Measurements from ENCODE around the gene CFAP100.

CFAP100 gene

DNA sequence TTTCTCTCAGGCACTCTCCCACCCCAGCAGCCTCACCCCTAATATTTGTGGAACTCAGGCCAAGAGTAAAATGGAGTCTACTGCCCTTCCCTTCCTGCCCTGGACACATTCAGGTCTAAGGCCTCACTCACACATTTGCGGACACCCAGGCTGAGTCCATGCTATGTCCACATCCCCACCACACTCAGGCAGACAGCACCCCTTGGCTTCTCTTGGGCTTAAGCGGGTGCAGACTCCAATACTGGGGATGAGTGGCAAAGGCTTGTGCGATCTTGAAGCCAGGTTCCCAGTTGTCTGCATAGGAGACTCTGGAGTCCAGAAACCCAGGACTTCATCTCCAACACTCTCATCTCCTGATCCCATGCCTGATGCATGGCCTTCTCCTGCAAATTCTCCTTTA lies 17.5 kb upstream of the CFAP100 start:
- no peak for DNase-seq

DNA sequence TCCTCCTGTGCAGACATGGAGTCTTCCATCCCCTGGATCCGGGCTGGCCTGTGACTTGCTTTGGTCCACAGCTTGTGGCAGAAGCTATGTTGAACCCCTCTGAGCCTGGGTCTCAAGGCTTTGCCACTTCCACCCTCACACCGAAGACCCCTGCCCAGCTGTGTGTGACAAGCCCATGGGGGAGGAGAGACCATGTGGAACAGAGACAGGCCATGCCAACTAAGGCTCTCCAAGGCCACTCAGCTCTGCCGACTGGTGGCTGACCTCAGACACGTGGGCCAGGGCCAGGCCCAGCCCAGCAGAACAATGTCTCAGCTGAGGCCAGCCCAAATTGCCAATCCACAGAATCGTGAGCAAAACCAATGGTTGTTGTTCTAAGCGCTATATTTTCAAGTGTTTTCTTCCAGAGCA lies 16.4 kb upstream of the CFAP100 start:
- DNase-seq: no peak

DNA sequence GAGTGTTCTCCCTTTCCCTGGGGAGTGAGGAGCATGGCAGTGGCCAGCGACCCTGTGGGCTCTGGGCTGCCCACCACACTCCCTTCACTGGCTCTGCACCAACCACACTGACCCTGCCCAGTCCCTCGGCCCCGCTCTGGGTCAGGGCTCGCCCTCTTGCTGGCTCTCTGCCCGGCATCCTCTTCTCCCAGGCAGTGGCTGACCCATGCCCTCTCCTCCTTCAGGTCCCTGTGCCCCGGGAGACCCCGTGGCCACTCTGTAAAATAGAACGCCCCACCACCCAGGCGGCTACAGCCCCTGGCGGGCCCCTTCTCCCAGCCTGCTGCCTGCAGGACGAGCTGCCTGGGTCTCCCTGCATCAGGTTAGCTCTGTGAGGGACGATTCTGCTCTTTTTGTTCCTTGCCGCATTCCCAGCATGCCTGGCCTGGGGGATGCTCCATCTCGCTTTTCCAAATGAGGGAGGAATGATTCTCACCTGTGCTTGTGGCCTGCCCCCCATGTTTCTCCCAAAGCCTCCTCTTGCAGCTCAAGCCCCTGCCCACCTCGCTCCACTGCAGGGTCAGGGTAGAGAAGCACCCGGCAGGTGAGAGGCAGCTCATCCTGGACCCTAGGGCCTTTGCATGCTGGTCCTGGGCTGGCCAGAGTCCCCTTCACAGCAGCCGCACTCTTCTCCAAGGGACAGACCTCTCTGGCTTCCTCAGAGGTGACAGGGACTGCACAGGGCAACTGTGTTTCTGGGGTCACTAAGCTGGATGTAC lies 14.5 kb upstream of the CFAP100 start:
- DNase-seq: no peak

DNA sequence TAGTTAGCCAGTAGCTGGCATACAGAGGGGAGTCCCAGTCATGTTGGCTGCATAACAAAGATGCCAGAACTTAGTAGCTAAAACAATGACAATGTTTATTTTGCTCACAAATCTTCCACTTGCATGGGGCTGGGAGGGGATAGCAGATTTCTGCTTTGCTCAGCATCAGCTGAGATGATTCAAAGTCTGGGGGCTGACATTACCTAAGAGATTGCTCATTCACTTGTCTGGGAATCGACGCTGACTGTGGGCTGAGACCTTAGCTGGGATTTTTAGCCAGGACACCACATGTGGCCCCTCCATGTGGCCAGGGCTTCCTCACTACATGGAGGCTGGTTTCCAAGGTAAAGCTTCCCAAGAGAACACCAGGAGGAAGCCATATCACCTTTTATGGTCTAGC lies 12.7 kb upstream of the CFAP100 start:
- no peak for DNase-seq

DNA sequence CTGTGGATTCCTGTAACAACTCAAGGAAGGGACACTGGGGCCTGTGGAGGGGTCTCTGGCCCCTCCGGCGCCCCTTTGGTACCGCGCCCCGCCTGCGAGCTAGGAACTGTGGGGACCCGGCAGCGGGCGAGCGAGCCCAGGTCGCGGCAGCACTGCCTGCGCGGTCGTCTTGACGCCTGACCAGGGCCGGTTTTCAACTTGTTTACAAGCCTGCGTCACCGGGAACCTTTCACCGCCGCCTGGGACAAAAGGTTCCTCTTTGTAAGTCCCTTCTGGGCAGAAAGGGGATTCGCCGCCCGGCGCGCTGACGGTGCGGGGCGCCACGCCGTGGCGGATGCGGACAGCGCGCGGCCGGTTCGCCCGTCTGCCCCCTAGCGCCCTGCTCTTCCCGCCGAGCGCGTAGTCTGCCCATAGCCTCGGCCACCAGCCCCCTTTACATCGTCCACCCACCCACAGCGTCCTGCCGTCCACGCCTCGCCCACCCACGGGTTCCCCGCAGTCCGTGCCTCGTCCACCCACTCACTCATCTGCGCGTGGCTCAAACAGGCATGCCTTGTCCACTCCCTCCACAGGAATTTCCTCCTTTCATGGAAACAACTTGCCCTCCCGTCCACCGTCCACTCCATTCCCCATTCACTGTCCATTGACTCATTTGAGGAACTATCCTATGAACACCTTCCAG lies 5.5 kb upstream of the CFAP100 start:
- DNase-seq: peak; percentile 79

DNA sequence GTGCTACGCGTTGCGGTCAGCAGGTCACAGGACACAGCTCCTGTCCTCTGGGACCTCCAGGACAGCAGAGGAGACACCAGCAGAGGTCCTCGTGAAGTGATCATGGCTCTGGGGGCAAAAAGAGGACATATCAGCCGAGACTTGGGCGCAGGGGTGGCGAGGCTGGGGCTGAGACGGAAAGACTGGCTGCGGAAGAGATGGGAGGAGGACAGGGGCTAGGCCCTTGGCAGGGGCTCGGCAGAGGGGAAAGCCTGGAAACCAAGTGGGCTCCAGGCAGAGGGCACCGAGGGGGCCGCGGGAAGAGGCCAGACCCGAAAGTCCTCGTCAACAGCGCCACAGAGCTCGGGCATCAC lies 4.9 kb upstream of the CFAP100 start:
- DNase-seq: no peak

DNA sequence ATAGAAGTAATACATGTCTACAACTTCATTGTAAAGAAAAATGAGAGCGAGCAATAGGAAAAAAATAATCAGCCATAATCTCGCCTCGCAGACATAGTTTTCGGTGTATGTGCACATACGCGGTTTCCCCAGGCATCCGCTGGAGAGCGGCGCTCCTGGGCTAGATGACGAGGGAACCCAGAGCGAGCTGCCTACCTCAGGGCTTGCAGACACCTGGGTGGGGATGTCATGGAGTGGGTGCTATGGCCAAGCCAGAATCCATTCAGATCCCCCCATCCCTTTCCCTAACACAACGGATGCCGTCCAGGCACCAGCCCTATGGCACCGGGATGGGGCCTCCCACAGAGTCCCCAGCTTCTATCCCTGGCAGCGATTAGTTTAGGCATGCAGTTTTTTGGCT lies 4.5 kb upstream of the CFAP100 start:
- no peak for DNase-seq

DNA sequence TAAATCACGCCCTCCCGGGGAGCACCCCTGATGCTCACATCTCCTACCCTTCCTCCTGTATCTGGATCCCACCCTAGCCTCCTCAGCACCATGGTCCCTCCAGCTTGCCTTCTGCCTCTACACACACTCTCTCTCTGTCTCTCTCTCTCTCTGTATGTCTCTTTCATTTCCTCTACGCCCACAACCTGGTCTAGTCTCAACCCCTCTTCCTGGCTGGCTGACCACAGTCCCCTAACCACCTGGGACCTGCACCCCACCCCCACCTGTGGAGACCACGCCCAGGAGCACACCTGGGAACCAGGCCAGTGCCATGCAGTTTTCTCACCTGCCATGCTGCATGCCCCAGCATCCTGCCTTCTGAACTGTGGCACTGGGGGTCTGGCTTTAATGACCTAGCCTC lies 4.0 kb upstream of the CFAP100 start:
- no peak for DNase-seq

DNA sequence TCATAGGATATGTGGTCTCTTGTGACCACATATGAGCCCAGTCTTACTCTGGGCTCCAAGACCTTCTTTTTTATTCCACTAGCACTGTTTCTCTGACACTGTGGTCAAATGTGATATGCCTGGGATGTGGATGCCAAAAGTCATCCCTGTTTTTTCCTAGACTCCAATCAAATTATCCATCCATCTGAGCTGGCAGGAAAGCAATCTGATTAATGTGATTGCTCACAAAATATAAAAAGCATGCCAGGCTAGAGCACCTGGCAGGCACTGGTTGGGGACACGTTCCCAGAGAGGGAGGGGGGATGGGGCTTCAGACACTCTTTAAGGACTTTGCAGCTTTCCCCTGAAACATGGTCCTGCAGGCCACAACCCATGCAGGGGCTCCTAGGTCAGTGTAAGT lies 3.1 kb upstream of the CFAP100 start:
- DNase-seq: no peak

DNA sequence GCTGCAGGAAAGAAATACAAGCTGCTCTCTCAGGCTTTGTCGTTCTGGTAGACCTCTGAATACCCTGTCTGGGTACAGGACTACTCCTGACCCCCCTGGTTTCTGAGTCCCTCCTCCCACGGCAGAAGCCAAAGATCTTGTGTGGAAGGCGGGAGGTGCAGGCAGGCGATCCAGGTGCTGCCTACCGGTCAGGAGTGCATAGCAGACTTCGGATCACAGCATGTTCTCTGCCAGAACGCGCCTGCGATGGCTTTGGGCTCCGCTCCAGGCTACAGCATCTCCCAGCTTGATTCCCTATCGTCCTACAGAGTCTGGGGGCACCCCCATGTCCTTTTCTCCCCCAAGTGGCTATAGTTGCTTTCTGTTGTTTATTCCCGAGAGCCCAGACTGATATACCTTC lies 2.5 kb upstream of the CFAP100 start:
- no peak for DNase-seq

DNA sequence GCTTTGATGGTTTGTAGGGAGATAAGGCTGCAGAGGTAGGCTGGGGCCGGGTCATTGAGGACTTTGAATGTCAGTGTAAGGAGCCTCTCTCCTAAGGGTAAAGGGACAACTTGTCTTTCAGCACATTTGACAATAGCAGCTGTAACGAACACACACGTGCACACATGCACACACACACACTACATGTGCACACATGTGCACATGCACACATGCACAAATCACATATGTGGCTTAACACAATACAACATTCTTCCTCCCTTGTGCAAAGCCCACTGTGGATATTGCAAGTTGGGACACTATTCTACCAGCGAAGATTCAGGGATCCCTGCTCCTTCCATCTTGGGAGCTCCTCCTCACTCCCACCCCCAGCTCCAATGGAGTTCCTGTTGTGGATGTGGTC lies 1.1 kb upstream of the CFAP100 start:
- no peak for DNase-seq

DNA sequence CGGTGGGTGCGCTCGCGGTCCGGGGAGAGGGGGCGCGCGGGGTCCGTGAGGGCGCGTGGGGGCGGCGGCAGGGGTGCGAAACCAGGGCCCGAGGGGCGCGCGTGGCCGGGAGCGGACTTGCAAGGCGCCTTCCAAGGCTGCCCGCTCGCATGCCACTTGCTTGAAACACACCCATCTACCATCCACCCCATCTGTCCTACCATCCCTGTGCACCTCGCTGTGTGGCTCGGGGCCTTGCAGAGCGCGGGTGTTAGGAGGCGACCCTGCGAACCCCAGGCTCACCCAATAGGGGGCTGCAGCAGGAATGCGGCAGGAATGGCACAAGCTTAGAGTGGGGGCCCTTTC lies 240 bp downstream of the CFAP100 start:
- DNase-seq: no peak

DNA sequence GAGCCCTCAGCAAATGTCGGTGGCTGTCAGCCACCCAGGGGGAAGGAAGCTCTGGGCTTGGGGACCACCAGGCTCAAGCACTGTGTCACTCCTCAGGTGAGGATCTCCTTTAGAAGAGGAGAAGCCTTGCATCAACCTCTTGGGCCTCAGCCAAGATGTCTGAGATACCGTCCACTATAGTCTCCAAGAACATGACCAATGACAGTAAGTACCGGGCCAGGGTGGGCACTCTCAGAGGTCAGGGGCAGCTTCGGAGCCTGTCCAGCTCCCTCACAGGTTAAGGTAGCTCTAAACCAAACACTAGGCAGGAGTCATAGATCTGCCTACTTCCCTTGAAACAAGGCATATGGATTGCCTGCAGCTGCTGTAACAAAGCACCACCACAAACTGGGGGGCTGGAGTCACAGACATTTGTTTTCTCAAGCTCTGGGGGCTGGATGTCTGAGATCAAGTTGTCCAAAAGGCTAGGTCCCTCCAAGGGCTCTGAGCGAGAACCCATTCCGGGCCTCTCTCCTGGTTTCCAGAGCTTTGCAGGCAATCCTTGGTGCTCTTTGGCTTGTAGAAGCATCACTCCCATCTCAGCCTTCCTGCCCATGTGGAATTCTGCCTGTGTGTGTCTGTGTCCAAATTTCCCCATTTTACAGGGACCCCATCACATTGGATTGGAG lies 1.3 kb downstream of the CFAP100 start:
- DNase-seq: no peak

DNA sequence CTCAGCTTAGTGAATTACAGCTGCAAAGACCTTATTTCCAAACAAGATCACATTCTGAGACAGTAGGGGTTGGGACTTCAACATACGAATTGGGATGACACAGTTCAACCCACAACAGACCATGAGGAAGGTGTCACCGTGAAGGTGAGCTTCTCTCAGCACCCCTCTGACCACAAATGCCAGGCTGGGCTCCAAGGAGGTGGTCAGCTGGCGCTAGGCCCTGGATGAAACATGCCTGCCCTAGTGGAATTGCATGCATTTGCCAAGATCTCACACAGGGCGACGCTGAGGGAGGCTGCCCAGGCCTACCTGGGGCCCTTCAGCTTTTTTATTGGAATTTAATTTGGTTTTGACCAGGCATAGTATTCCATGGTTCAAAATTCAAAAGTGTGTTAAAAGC lies 1.8 kb downstream of the CFAP100 start:
- no peak for DNase-seq

DNA sequence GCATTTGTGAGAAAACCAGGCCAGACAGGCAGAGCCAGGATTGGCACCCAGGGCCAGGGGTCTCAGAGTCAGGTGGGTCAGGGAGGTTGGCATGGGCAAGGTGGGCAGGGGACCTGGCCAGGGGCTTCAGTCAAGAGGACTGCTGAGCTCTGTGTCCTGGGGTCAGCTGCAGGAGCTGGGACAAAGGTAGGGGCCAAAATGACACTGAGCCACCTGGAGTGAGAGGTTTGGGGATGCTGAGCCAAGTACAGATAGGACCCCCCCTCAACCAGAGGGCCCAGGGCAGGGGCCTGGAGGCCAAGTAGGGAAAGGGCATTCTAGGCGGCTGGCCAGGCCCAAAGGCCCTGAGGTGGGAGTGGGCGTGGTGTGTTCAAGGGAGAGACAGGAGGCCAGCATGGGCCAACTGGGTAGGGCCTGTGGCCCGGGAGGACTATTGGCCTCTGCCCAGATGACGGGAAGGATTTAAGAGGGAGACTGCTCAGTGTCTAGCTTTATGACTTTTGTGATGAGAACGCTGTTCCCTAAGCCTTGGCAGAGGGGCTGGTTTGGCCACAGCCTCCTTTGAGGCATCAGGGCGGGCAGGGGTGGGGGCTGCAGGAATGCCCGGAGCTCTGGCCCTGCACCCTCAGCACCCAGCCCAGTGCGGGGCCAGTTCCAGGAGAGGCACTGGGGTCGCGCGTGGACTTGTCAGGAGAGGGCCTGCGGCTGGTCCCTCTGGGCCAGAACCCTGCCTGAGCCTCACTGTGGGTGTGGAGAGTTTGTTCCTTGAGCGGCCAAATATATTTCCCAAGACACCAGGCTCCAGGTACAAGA lies 3.1 kb downstream of the CFAP100 start:
- no peak for DNase-seq

DNA sequence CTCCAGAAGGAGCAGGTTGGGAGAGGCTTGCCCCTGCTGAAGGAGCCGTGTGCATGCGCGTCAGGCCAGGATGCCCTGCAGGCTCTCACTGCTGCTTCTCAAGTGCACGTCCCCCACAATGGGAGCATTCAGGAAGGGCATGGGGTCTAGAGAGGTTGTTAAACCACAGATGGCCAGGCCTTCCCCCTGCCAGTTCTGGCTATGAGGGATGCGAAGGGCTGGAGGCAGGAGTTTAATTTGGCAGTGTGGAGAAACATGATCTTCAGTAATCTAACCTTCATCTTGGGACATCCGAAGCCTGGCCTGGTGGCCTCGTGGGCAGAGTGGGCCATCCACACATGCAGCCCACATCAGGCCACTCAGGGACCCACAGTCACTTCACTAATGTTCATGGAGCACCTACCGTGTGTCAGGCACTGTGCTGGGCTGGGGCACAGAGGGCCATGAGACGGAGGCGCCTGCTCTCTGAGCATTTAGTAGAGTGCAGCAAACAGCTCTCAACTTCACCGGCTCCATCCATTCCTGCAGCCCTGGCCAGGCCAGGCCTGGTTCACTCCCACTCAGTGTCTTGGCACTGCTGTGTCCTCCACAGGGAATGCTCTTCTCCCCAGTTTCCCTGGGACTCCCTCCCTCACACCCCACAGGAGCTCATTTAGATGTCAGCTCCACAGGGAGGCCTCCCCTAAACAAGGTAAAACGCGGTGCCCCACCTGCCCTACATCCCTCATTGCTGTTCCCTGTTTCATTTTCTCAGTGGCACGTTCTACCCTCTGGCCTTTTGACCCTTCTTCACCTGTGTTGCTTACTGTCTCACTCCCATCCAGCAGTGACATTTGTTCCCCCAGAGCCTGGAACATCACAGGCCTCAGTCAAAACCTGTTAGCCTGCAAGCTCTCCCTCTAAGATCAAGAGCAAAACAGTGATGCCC lies 4.0 kb downstream of the CFAP100 start:
- DNase-seq: no peak

DNA sequence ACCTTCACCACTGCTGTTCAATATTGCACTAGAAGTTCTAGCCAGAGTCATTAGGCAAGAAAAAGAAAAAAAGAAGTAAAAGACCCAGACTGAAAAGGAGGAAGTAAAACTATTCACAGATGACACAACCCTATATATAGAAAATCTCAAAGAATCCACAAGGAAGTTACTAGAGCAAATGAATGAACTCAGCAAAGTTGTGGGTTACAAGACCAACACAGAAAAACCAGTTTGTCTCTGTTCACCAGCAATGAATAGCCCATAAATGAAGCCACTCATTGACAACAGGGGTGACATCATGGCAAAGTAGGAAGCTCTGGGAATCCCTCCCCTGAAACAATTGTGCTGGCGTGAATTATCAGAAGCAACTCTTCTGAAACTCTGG lies 4.6 kb downstream of the CFAP100 start:
- peak; percentile 12 for DNase-seq

DNA sequence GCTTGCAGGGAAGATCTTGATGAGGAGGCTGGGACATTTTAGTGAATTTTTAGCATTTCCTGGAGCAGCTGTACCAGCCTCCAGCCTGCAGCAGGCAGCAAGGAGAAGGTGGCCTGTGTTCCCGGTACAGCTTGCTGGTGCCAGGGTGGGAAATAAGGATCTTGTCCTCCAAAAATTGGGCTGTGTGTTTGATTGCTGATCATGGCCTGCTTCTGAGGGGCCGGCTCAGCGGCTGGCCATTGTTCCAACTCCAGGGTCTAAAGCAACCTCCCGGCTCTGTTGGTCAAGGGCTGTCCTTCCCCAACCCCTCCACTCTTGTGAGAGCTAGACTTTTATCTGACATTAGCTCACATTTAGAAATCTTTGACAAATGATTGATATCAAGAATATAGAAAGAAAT lies 5.0 kb downstream of the CFAP100 start:
- DNase-seq: no peak

DNA sequence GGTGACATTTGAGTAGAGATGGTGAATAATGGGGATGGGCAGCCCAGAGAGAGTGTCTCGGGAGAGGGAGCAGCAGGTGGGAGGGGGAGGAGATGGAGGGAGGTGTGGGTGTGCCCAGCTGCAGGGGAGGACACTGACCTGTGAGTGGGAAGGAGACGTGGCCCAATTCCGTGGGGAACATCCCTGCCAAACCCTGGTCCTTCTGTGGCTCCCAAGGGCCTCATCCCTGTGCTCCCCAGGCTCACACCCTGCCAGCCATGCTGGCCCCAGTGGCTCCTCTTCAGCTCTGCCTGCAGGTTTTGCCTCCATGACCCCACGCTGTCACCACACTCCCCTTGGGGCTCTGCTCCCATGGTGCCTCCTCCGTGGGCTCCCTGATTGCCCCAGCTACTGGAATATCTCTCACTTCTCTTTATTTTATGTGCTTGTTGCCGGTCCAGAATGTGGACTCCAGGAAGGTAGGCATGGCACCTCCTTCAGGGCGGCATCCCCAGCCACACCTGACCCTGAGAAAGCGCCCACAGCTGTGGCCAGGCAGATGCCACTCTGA lies 7.0 kb downstream of the CFAP100 start:
- no peak for DNase-seq

DNA sequence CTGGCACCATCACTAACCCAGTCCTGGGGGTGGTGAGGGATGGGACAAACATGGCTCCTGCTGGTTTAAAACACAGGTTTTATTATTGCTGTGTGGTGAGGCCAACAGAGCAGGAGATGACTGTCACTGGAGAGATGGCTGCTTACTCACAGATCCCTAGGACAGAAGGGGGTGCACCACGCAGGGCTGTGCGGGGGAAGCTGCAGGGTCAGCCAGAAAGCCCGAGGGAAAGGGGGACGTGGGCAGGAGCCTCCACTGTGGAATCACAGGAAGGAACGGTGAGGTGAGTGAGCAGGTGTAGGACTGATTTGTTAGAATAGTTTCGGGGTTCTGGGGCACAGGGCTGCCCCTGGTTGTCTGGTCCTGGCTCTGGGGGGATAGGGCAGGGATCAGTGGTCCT lies 7.5 kb downstream of the CFAP100 start:
- no peak for DNase-seq

DNA sequence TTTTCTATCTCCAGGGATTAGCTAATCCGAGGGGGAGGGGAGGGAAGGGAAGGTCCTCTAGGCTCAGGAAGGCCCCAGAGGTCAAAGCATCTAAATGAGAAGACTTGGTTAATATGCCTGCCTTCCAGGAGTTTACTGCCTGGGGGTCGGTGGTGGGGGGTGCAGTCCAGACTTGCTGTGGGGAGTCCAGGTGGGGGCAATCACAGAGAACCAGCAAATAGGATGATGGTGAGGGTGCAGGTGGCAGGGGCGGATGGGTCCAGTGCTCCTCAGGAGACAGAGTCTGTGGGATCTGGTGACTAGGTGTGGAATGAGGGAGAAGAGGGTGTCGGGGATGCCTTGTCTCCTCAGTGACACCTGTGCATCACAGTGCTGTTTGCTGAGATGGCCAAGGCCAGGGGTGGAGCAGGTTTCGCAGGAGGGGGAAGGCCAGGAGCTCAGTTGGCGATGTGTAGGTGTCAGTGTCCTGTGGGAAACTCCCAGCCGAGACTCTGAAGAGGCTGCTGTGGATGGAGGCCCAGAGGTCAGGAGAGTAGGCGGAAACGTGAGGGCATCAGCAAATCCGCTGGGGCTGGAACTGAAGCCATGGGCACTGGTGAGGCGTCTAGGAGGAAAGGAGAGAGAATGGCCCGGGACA lies 8.1 kb downstream of the CFAP100 start:
- no peak for DNase-seq
